Measurements from ENCODE around the gene DDRGK1.

Gene DDRGK1

GRCh38 chr20:3204124-3204794, at the start of gene DDRGK1:
Gene DDRGK1 (minus strand): TSS chr20:3204682. CDS start chr20:3204627, 55 bp downstream.
- peak; percentile 71 for DNase-seq (ENCODE audit: low read depth)

DNA sequence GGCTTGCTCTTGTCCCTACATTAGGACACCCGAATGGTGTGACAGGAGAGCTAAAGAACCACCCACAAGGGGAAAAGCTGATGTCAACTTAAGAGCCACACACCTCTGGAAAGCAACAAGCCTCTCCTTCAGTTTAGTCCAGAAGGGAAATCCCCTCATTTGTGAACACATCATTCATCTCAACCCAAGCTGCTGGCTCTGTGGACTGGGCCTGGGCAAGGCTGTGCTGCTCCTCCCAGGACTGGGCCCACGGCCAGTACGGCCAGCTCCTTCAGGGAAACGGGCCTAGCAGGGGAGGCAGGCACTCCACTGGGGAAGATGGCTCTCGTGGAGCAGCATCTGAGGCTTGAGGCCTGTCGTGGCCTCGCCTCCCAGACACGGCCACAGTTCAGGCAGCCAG, 47.3 kb upstream of the DDRGK1 start:
- DNase-seq (ENCODE audit: low read depth): no peak

DNA sequence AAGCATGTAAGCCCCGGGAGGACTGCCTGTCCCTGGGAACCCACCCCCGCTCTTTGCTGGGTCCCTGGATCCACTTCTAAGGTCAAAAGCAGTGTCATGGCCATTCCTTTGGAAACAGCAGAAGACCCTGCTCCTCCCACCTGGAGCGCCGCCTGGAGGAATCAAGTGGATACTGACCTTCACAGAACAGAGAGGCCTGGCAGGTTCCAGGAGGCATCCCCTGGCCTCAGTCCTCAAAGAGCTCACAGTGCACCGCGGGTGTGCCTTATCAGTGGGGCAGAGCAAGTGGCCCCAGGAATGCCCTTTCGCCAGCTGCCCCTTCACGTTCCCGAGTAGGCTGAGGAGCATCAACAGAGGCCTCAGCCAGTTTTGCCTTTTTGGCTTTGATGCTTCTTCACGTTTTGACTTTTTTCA, 45.6 kb upstream of the DDRGK1 start:
- no peak for DNase-seq (ENCODE audit: low read depth)

GRCh38 chr20:3248993-3249347, 44.5 kb upstream of the DDRGK1 start:
- DNase-seq (ENCODE audit: low read depth): no peak

DNA sequence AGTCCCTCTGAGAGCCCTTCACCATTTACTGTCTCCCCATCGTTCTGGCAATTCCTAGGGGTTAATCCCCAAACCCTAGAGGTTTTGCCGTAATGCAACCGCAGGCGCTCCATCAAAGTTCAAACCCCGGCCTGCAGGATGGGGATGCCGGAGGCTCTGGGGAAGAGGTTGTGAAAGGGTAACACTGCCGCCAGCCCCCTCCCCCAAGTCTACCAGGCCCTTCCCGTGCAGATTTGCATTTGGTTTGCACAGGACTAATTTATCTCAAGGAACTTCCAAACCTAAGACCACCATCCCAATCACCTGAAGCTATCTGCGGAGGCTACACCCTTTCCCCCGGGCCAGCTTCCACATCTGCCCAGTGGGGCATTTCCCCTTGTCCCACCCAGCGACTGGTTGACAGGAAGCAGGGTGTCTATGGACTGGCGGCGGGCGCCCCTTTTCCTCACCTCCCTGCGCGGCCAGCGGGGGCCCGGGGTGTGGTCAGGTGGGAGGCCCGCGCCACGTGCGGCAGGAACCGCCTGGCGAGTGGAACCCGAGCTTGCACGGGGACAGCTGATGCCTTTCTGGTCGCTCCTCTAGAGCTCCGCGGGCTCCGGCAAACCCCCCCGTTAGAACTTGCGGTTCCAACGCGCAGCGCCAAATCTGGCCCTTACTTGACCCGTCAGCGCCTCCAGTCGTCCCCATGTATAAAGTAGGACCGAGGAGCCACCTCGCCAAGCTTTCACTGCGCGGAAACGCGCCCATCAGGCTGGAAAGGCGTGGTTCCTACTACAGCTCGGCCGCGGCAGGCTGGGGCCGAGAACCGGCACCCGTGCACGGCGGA, 43.9 kb upstream of the DDRGK1 start:
- no peak for DNase-seq (ENCODE audit: low read depth)

GRCh38 chr20:3247638-3248037, 43.2 kb upstream of the DDRGK1 start:
- DNase-seq (ENCODE audit: low read depth): no peak

DNA sequence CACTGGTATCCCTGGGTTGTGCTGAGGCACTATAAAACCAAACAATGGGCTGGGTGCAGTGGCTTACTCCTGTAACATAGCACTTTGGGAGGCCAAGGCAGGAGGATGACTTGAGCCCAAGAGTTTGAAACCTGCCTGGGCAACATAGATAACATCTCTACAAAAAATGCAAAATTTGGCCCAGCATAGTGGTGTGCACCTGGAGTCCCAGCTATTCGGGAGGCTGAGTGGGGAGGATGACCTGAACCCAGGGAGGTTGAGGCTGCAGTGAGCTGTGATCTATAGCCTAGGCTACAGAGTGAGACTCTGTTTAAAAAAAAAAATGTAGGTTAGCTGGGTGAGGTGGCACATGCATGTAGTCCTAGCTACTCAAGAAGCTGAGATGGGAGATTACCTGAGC, 42.2 kb upstream of the DDRGK1 start:
- DNase-seq (ENCODE audit: low read depth): no peak

- no peak for DNase-seq (ENCODE audit: low read depth)
These were observed 41.2 kb upstream of the DDRGK1 start for GRCh38 chr20:3245711-3246110.

GRCh38 chr20:3245156-3245555, 40.7 kb upstream of the DDRGK1 start:
- no peak for DNase-seq (ENCODE audit: low read depth)

DNA sequence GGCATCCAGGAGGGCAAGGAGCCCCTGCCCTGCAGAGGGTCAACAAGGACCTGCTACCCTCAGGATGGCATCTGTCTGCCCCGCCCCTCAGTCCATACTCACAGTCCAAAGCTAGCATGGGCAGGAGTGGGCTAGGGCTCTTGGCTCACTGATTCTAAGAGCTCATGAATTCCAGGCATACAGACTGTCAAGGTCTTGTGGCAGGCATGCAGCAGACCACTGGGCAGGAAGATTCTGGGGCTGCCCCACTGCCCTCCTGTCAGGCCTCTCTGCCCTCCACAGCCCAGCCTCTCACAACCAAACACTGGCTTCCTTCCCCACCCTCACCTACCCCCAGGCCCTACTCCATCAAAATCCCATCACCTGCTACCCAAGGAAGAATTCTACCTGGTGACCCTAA, 40.1 kb upstream of the DDRGK1 start:
- DNase-seq (ENCODE audit: low read depth): no peak

DNA sequence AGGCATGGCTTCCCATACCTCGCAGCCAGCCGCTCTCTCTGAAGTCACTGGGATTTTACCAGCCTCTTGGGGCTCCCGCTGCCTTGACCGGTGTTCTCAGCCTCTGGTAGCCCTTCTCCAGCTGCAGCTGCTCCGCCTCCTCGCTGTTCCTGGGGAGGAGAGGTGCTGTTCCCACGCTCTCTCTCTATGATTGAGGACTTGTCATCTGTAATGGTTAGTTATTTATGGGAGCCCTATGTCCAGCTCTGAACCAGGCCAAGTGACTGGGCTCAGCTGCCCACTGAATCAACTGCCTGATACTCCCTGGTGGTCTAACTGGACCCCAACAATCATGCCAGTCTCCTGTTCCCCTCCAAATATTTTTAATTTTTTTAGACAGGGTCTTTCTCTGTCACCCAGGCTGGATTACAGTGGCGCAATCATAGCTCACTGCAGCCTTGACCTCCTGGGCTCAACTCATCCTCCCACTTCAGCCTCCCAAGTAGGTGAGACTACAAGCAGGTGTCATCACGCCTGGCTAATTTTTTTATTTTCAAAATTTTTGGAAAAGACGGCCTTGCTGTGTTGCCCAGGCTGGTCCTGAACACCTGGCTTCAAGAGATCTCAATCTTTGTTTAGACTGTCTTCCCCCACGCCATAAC, 39.4 kb upstream of the DDRGK1 start:
- DNase-seq (ENCODE audit: low read depth): no peak

DNA sequence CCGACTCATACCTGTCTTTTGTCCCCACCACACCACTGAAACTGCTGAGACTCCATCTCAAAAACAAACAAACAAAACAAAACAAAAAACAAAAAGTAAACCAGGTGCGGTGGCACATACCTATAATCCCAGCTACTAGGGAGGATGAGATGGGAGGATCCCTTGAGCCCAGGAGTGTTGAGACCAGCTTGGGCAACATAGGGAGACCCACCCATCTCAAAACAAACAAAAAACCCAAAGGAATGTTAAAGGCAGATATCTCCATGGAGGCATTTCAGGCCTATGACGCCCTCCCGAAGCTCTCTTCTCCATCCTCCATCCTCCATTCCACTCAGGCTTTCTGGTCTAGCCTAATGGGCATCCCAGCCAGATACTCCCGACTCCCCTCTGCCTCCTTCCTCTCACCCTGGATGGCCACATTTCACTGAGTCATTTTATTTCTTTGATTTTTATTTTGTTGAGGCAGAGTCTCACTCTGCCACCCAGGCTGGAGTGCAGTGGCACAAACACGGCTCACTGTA, 37.8 kb upstream of the DDRGK1 start:
- DNase-seq (ENCODE audit: low read depth): no peak

GRCh38 chr20:3240776-3241363, 36.4 kb upstream of the DDRGK1 start:
- DNase-seq (ENCODE audit: low read depth): no peak

- DNase-seq (ENCODE audit: low read depth): no peak
These were observed 35.6 kb upstream of the DDRGK1 start for GRCh38 chr20:3239867-3240775.

DNA sequence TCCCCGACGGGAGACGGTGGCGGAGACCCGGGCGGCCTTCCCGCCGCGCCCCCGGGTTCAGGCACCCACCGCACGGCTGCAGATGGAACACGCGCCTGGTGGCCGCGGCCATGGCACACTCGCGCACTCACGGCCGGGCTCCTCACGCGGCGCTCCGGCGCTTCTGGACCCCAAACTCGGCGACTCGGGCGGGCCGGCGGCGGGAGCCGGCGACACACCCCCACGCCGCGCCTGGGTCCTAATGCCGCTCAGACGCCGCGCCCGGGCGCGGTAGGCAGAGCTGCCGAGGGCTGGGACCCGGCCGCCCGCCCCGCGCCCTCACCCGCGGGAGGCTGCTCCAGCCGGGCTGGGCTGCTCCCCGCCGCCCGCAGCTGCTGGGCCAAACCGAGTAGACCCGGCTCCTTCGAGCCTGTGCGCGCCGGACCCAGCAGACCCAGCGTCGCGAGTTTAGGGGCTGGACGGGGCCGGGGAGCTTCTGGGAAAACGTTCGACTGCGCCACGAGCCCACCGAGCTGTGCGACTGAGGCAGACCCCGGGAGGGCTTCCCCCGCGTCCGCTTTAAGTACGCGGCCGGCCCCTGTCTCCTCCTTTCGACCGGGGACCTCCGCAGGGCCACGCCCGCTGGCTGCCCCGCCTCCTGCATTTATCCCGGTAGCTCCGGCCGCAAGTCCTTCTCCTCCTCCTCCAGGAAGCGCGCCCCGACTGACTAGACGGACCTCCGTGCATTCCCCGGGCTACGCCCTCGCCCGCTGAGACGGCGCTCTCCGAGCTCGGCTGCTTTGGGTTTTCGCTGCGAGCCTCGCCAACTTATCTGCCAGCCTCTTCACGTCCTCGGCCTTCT, 34.8 kb upstream of the DDRGK1 start, which contains the start of gene SLC4A11:
Gene SLC4A11 (minus strand): TSS at position 165 of the 841 bp plus-strand sequence. CDS start 53 bp downstream, at position 112.
- DNase-seq (ENCODE audit: low read depth): peak; percentile 19

DNA sequence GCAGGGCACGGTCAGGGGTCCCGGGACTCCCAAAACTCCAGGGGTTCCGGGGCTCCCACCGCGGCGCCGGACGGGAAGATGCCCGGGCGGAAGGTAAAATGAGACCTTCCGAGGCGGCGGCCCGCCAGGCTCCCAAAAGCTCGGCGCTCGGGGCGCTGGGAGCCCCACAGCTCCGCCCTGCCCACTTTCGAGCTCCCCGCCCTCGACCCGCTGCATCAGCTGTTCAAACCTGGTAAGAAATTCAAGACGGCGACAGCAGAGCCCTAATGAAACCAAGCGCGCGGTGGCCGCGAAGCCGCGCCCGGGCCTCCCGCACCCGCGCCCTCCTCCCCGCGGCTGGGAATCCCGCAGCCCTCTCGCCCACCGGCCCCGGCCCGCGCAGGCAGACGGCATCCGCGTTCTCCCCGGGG, 34.1 kb upstream of the DDRGK1 start:
- peak; percentile 16 for DNase-seq (ENCODE audit: low read depth)

GRCh38 chr20:3237958-3238615, 33.6 kb upstream of the DDRGK1 start:
- no peak for DNase-seq (ENCODE audit: low read depth)

DNA sequence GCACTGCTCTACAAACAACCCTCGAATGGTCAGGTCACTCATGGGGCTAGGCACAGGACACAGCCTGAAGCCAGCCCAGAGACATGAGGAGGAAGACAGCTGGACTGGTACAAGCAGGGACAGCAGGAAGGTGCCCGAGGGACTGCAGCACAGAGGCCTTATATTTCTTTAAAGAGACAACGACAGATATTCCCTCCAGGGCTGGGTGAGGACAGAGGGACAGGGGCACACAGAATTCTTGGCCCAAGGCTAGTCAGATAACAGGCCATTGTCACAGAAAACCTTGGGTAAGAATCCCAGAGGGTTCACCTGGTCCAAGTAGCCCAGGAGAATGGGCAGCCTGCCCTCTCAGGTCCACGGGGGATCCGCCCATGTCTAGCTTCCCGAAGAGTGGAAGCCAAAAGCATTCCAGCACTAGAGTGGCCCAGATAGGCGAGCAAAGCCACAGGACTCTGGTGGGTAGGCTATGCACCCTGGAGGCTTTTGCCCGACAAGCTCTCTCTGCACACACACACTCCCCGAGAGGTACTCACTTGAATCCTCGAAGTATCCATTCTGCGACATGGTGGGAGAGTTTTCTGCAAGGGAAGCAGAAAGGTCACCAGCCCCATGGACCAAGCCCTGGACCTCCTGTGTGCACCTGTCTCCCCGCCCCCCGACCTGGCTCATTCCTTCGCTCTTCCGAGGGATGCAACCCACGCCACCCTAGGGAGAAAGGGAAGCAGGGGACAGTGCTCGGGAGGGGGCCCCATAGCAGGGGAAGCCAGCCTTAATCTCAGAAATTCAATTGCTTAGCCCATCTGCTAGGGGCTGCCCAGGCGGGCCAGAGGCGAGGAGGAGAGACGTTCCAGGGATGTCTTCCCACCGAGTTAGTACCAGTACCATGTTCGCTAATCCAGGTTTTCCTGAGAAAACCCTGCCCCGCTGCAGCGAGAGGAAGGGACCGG, 32.8 kb upstream of the DDRGK1 start:
- no peak for DNase-seq (ENCODE audit: low read depth)

All from T-helper 22 cell (primary cell).